Stimulated activated CD4-positive, alpha-beta T cell treated with anti-CD3 and anti-CD28 coated beads, Interleukin-15, amount 100 ng/mL, for 48 hours (primary cell): ENCODE results near the gene ZNF100.
"Not testable (repeated sequence)": the region's sequence is repeated elsewhere in the genome, so short reads cannot be mapped to it uniquely, and the experiment has no call there.

Source experiments
- DNase-seq, 2 donors: peaks; one replicate each; pipeline ENCODE4 v3.0.0-alpha.2; 2020; ENCODE audit warnings: low read depth in 2 of 2

The ZNF100 gene

GRCh38 chr19:21704320-21704719 is 63.1 kb downstream of the ZNF100 start:
- no peak for DNase-seq

GRCh38 chr19:21699197-21699596 is 68.2 kb downstream of the ZNF100 start:
- no peak for DNase-seq

GRCh38 chr19:21698215-21698614 is 69.2 kb downstream of the ZNF100 start:
- no peak for DNase-seq

- DNase-seq, result no peak
These were observed 69.7 kb downstream of the ZNF100 start for GRCh38 chr19:21697698-21698097.

- no peak for DNase-seq
These were observed 73.0 kb downstream of the ZNF100 start for GRCh38 chr19:21694171-21694906.

GRCh38 chr19:21693399-21693798 is 74.0 kb downstream of the ZNF100 start:
- DNase-seq, result no peak

- no peak for DNase-seq
These were observed 75.7 kb downstream of the ZNF100 start for GRCh38 chr19:21691661-21692060.

- no peak for DNase-seq
These were observed 78.9 kb downstream of the ZNF100 start for GRCh38 chr19:21688464-21688863.

GRCh38 chr19:21680671-21681070 is 86.7 kb downstream of the ZNF100 start:
- no peak for DNase-seq

- DNase-seq, result no peak
These were observed 87.4 kb downstream of the ZNF100 start for GRCh38 chr19:21680026-21680425.

- DNase-seq, result no peak
These were observed 89.5 kb downstream of the ZNF100 start for GRCh38 chr19:21677696-21678418.

GRCh38 chr19:21674454-21674853 is 92.9 kb downstream of the ZNF100 start:
- no peak for DNase-seq

GRCh38 chr19:21673479-21673878 is 93.9 kb downstream of the ZNF100 start:
- DNase-seq, result not testable (repeated sequence)
